Measurements from ENCODE around the gene ADGRB3.

GRCh38 chr6:68635412-68635705 is 277 bp downstream of the ADGRB3 start:
- no peak for TF ChIP-seq EZH2 (IDR thresholded peaks at IDR 0.05; ENCODE audit: insufficient read depth, poor library complexity, severe bottlenecking)
- TF ChIP-seq EZH2phosphoT487 (IDR thresholded peaks at IDR 0.05; ENCODE audit: insufficient read depth, low read depth), result 0 out of 2 replicates have a peak, but pooled peaks have one; percentile 24
